HG03439 (cell line): ENCODE results near the gene CAPRIN1.

Experiments
- ATAC-seq: cut with Tn5 transposase; IDR thresholded peaks from one replicate; pipeline ENCODE4 v1.9.1; 2021; ENCODE audit warnings: mild to moderate bottlenecking, moderate library complexity; ENCODE audit not compliant: unreplicated experiment

Gene CAPRIN1

GRCh38 chr11:34139346-34139745 lies 87.8 kb downstream of the CAPRIN1 start:
- ATAC-seq, result no peak

- ATAC-seq, result no peak
Measured at GRCh38 chr11:34140149-34140548, 88.6 kb downstream of the CAPRIN1 start.

- no peak for ATAC-seq
Measured at GRCh38 chr11:34143048-34143447, 91.5 kb downstream of the CAPRIN1 start.

- ATAC-seq, result no peak
Measured at GRCh38 chr11:34145073-34145472, 93.5 kb downstream of the CAPRIN1 start.

GRCh38 chr11:34145847-34146381 lies 94.4 kb downstream of the CAPRIN1 start:
- no peak for ATAC-seq

- ATAC-seq, result no peak
Measured at GRCh38 chr11:34146411-34146810, 94.9 kb downstream of the CAPRIN1 start.

- no peak for ATAC-seq
Measured at GRCh38 chr11:34146866-34147265, 95.3 kb downstream of the CAPRIN1 start.

- ATAC-seq, result no peak
Measured at GRCh38 chr11:34147581-34147980, 96.0 kb downstream of the CAPRIN1 start.

- no peak for ATAC-seq
Measured at GRCh38 chr11:34148504-34149165, 97.1 kb downstream of the CAPRIN1 start.

- ATAC-seq, result no peak
Measured at GRCh38 chr11:34149274-34149673, 97.7 kb downstream of the CAPRIN1 start.

GRCh38 chr11:34149786-34150185 lies 98.3 kb downstream of the CAPRIN1 start:
- no peak for ATAC-seq

- ATAC-seq, result no peak
Measured at GRCh38 chr11:34150494-34151151, 99.1 kb downstream of the CAPRIN1 start.
